Mucosa of descending colon (tissue), 3 donors: Measurements from ENCODE around the gene MORN1. TPM values are rescaled to one million over a fixed set of nuclear protein-coding genes. Genes with fewer than 3 reads are reported as not detected.

ENCODE experiments used
- ATAC-seq: fragments of 200-7000 bp; cut with Tn5 transposase; one replicate; pipeline ENCODE4 v1.9.1; 2020; ENCODE audit warnings: mild to moderate bottlenecking, moderate library complexity
- DNase-seq, 3 donors: peaks; one replicate each; pipeline ENCODE4 v3.0.0-alpha.2; 2020
- H3K36me3 ChIP-seq: fragments of 200-600 bp; one replicate; pipeline ENCODE4 v1.8.0; 2021; ENCODE audit warnings: low read depth, mild to moderate bottlenecking
- H3K4me1 ChIP-seq: fragments of 200-600 bp; one replicate; pipeline ENCODE4 v1.8.0; 2021; ENCODE audit warnings: low read depth, mild to moderate bottlenecking
- H3K4me3 ChIP-seq: fragments of 200-600 bp; one replicate; pipeline ENCODE4 v1.8.0; 2021; ENCODE audit warnings: mild to moderate bottlenecking
- H3K9me3 ChIP-seq: fragments of 200-600 bp; one replicate; pipeline ENCODE4 v1.8.0; 2021; ENCODE audit warnings: mild to moderate bottlenecking
- intact Hi-C, 2 donors: fragments of 100-400 bp; cut with DNase I in 1 of 2; cut with micrococcal nuclease in 1 of 2; formaldehyde crosslinking; loops; one replicate each; pipeline versions ENCODE4 v1.11.0 to v1.11.1; 2022; cut with DNase I, micrococcal nuclease
- total RNA-seq, 3 donors: library from RNA; stranded (reverse); fragmentation: NEBNext Ultra II Directional in 2 of 3; extraction: Animal tissue kit (Norgen Biotek cat#: 25700) in 2 of 3; gene quantifications; one replicate each; pipeline versions ENCODE4 v1.2.1 to v1.2.4, GENCODE V29; 2021 to 2023
- TF ChIP-seq, protein P1 (sequence below): fragments of 200-600 bp; IDR thresholded peaks from one replicate; pipeline ENCODE4 v1.8.0; 2022; ENCODE audit warnings: antibody characterized with exemption, mild to moderate bottlenecking
- donor health status: DM: no; HTN: no; CAD: no; lungs with moderate emphysema.
- donor health status: DM: no; HTN: no; CAD: no.
- donor health status: DM: no; HTN: yes; CAD: no.

Gene MORN1
- total RNA-seq, 3 donors from 2014 or later = 13.1 to 17.4 (median 13.4) TPM

DNA sequence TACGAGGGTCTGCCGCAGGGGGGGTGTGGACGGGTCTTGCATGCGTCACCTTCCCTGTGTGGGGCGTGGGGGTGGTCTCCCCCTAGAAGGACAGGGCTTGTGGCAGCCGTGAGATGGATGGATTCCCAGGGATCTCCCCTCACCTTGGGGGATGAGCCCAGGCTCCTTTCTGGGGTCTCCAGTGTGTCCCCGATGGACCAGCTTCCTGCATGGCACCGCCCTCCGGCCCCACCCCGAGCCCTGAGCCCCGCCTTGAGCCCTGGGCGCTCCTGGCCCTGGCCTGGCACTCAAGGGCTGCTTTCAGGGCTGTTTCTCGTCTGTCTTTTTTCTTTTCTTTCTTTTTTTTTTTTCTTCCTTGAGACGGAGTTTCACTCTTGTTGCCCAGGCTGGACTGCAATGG lies 103.7 kb downstream of the MORN1 start:
- Histone ChIP-seq H3K36me3 (no peaks in the 10 kb centered on the region), H3K9me3 (no peaks in the 10 kb centered on the region), H3K4me3 (no peak overlapping the region), H3K4me1 (peaks cover 9% of the 10 kb centered on the region)
- TF ChIP-seq, protein P1, sequence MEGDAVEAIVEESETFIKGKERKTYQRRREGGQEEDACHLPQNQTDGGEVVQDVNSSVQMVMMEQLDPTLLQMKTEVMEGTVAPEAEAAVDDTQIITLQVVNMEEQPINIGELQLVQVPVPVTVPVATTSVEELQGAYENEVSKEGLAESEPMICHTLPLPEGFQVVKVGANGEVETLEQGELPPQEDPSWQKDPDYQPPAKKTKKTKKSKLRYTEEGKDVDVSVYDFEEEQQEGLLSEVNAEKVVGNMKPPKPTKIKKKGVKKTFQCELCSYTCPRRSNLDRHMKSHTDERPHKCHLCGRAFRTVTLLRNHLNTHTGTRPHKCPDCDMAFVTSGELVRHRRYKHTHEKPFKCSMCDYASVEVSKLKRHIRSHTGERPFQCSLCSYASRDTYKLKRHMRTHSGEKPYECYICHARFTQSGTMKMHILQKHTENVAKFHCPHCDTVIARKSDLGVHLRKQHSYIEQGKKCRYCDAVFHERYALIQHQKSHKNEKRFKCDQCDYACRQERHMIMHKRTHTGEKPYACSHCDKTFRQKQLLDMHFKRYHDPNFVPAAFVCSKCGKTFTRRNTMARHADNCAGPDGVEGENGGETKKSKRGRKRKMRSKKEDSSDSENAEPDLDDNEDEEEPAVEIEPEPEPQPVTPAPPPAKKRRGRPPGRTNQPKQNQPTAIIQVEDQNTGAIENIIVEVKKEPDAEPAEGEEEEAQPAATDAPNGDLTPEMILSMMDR = no peak
- DNase-seq = no peak
- intact Hi-C loops = no loop called here
- ATAC-seq = no peak

DNA sequence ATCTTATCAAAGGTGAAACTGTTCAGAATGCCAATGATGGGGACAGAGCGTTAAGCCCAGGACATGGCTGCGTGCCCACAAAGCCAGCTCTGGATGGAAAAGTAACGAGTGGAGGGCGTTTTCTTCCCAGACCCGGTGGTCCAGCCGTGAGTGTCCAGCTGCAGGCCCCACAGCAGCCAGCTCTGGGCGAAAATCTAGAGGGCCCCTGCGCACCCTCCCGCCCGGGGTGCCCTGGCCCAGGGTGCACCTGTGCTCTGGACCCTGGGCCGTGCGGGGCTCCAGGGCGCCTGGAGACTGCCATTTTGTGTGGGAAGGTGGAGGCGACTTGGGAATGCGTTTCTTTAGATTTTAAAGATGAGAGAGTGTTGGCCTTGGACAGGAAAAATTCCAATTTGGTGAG lies 104.4 kb downstream of the MORN1 start:
- Histone ChIP-seq H3K9me3 (no peaks in the 10 kb centered on the region), H3K4me3 (no peak overlapping the region), H3K4me1 (peaks cover 9% of the 10 kb centered on the region), H3K36me3 (no peaks in the 10 kb centered on the region)
- ATAC-seq = no peak
- TF ChIP-seq, protein P1 = no peak
- no peak for DNase-seq
- intact Hi-C loops = no loop called here

DNA sequence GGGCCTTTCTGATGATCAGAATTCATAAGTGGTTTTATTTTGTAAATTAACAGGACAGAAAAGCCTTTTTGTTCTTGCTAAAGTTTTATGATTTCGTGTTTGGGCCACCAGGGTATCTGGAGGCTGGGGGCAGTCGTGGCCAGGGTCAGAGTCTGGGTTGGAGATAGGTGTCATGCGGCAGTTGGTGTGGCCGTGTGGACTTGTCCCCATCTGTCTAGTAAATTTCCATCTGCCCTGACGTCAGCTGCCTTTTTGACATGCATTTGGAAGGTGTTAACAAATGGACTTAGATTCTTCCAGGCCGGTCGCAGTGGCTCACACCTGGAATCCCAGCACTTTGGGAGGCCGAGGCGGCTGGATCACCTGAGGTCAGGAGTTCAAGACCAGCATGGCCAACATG lies 106.4 kb downstream of the MORN1 start:
- intact Hi-C loops = no loop called here
- Histone ChIP-seq H3K4me3 (no peak overlapping the region), H3K9me3 (no peaks in the 10 kb centered on the region), H3K4me1 (peaks cover 9% of the 10 kb centered on the region), H3K36me3 (no peaks in the 10 kb centered on the region)
- ATAC-seq (no peak), DNase-seq (peak in 1 of 3 donors; percentile 17)
- TF ChIP-seq, protein P1 = no peak

DNA sequence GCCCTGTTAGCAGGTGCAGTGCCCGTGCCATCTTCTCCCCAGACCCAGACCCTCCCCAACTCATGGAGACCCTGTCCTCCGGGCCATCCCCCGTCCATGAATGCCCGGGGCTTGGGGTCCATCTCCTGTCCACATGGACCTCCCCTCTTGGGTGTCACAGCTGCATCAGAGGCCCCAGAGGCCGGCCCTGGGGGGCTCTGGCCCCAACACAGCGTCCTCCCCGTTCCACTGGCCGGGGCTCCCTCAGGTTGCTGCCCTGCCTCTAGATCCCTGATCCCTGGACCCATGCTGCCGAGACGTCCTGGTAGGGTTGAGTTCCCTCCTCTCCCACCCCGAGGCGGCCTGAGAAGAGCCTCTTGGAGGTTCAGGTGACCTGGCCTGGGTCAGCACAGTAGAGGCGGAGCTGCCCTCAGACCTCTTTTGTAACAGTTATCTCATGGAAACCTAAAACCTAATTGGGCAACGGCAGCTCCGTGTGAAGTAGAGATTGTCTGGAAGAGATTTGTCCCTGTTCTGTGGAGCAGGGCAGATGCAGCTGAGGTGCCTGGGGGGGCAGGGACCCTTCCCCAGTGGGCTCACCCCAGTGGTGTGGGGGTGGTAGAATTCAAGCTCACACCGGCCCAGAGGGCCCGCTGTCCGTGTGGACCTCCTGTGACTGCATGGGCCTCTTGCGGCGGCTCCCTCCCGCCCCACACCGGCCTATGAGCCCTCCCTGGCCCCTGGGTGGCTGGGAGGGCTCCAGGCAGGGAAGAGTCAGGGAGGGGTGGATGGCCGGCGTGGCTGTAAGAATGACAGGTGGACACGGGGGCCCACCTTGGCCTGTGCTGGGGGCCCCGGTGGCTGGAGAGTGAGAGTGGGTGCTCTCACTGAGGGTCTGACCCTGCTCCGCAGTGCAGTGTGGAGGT lies 107.1 kb downstream of the MORN1 start:
- Histone ChIP-seq H3K4me3 (no peak overlapping the region), H3K4me1 (peaks cover 4% of the 10 kb centered on the region), H3K9me3 (no peaks in the 10 kb centered on the region), H3K36me3 (no peaks in the 10 kb centered on the region)
- intact Hi-C loops = no loop called here
- ATAC-seq = no peak
- DNase-seq = peak in 1 of 3 donors; percentile 39
- TF ChIP-seq, protein P1 = no peak

DNA sequence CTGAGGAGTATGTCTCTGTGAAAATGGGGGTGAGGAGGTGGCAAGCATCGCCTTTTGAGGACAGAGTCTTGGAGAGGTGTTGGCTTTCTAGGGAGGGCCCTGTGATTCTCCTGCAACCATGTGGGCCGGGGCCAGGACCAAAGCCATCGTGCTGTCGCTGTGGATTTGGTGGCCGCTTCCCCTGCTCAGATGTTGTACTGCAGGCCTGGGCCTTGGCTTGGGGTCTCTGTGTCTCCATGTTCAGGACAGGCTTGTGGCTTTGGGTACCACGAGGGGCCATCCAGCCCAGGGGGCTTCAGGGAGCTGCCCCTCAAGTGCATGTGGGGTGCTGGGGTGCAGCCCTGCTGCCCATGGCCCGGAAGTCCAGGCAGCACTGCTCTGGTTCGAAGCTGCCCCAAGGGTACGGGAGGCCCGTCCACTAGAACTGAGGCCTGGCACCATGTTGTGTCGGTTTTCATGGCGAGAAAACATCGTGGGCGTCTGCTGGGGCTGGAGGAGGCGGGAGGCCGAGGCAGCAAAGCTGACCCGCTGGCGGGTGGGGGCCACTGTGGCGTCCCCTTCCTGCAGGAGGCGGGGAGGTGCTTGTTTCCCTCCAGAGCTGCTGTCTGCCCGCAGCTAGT lies 107.9 kb downstream of the MORN1 start:
- TF ChIP-seq, protein P1 = no peak
- peaks cover 2% of the 10 kb centered on the region for H3K4me1 ChIP-seq
- intact Hi-C loops = no loop called here

More for the DNA sequence above, 107.9 kb downstream of the MORN1 start:
- H3K4me3 ChIP-seq = no peak overlapping the region
- ATAC-seq = no peak
- no peaks in the 10 kb centered on the region for H3K9me3 ChIP-seq
- peak in 2 of 3 donors; percentile 25 to 39 for DNase-seq
- no peaks in the 10 kb centered on the region for H3K36me3 ChIP-seq
